GM12878 (cell line): Measurements from ENCODE around the gene ADCY1. TPM values are rescaled to one million over a fixed set of nuclear protein-coding genes. Genes with fewer than 3 reads are reported as not detected.

Experiments
- ATAC-seq: fragments of 200-7000 bp; cut with Tn5 transposase; 3 replicates; pipeline ENCODE4 v1.9.1; 2020; ENCODE audit warnings: mild to moderate bottlenecking, moderate library complexity
- BruUV-seq: library from RNA; stranded (reverse); fragments of 400-500 nt; replicated peaks from 2 replicates; lab custom pipeline; 2021; lab: Mats Ljungman, UMichigan
- CTCF ChIA-PET: fragments of 300-600 bp; sonication (Branson Sonifier 250); formaldehyde crosslinking; extraction: SDS; loops from one replicate; lab custom pipeline; 2021; ENCODE audit warnings: inconsistent platforms; lab: Yijun Ruan, JAX
- POLR2A ChIA-PET: fragments of 350-600 bp; formaldehyde crosslinking; extraction: SDS; loops from one replicate; lab custom pipeline; 2021; ENCODE audit warnings: inconsistent platforms; lab: Charles Lee
- RAD21 ChIA-PET: fragments of 300-600 bp; sonication (Branson Sonifier 250); formaldehyde crosslinking; loops from one replicate; lab custom pipeline; 2023; ENCODE audit warnings: antibody characterized with exemption; ENCODE audit not compliant: unreplicated experiment; lab: Charles Lee
- SMC1A ChIA-PET: fragments of 300-600 bp; sonication (Branson Sonifier 250); formaldehyde crosslinking; loops from one replicate; lab custom pipeline; 2023; ENCODE audit not compliant: unreplicated experiment, uncharacterized antibody; lab: Charles Lee
- DNase-seq: peaks from one replicate; pipeline ENCODE4 v3.0.0-alpha.2; 2011; ENCODE audit warnings: low read depth, low spot score
- FAIRE-seq: peaks from 3 replicates; lab custom pipeline; 2011; peaks lifted over from hg19 to GRCh38; lab: Jason Lieb, UNC
- H2AFZ ChIP-seq: 2 replicates; pipeline ENCODE4 v1.6.0; 2011; ENCODE audit warnings: low read depth, low read length, control low read depth; ENCODE audit not compliant: control insufficient read depth
- H3K27ac ChIP-seq: 2 replicates; pipeline ENCODE4 v1.5.1; 2011; ENCODE audit warnings: control low read depth; ENCODE audit not compliant: control insufficient read depth, insufficient read depth
- H3K27me3 ChIP-seq, 2 experiments: replicated peaks in 1 of 2; 2 replicates each; pipeline versions ENCODE4 v1.6.0 to v1.6.1; 2011; ENCODE audit warnings: low read length in 1 of 2; ENCODE audit not compliant: control insufficient read depth in 2 of 2, insufficient read depth in 2 of 2
- H3K36me3 ChIP-seq, 2 experiments: 2 replicates each; pipeline ENCODE4 v1.5.1; 2011; ENCODE audit warnings: low read length in 1 of 2; ENCODE audit not compliant: control insufficient read depth in 2 of 2, insufficient read depth in 2 of 2
- H3K4me1 ChIP-seq: 2 replicates; pipeline ENCODE4 v1.6.1; 2011; ENCODE audit warnings: mild to moderate bottlenecking, low read length, moderate library complexity, mixed read lengths; ENCODE audit not compliant: control insufficient read depth, insufficient read depth
- H3K4me2 ChIP-seq: 2 replicates; pipeline ENCODE4 v1.6.0; 2011; ENCODE audit warnings: control low read depth; ENCODE audit not compliant: control insufficient read depth, insufficient read depth
- H3K4me3 ChIP-seq: fragments of 200-600 bp; sonication (generic); 2 replicates; pipeline ENCODE4 v1.5.1; 2016
- H3K79me2 ChIP-seq: 2 replicates; pipeline ENCODE4 v1.6.0; 2011; ENCODE audit warnings: low read length; ENCODE audit not compliant: control insufficient read depth, insufficient read depth
- H3K9ac ChIP-seq: 2 replicates; pipeline ENCODE4 v1.8.0; 2011; ENCODE audit warnings: low read length, control low read depth, mixed read lengths; ENCODE audit not compliant: control insufficient read depth, insufficient read depth
- H3K9me3 ChIP-seq: replicated peaks from 3 replicates; pipeline ENCODE4 v1.5.1; 2011; ENCODE audit warnings: mild to moderate bottlenecking, low read length; ENCODE audit not compliant: control insufficient read depth, insufficient read depth
- H4K20me1 ChIP-seq: 2 replicates; pipeline ENCODE4 v1.6.0; 2011; ENCODE audit not compliant: control insufficient read depth, insufficient read depth
- CHD2 ChIP-seq: IDR thresholded peaks from 2 replicates; pipeline ENCODE4 v1.6.1; 2011; ENCODE audit warnings: low read depth, low read length, improper control_type of control experiment, borderline replicate concordance
- FOXK2 ChIP-seq: fragments of 450-650 bp; IDR thresholded peaks from 2 replicates; pipeline ENCODE4 v1.6.1; 2017; ENCODE audit warnings: mild to moderate bottlenecking, moderate library complexity
- HCFC1 ChIP-seq: fragments of 150-350 bp; IDR thresholded peaks from 2 replicates; pipeline ENCODE4 v1.6.1; 2014; ENCODE audit warnings: low read length
- NFIC ChIP-seq: IDR thresholded peaks from 2 replicates; pipeline ENCODE4 v1.6.1; 2012; ENCODE audit warnings: low read depth, mild to moderate bottlenecking, inconsistent platforms, low read length, moderate library complexity
- RAD51 ChIP-seq: fragments of 450-650 bp; IDR thresholded peaks from 2 replicates; pipeline ENCODE4 v1.6.1; 2016; ENCODE audit warnings: moderate library complexity, mild to moderate bottlenecking, inconsistent platforms
- SMAD5 ChIP-seq: IDR thresholded peaks from 2 replicates; pipeline ENCODE4 v1.6.1; 2016; ENCODE audit warnings: antibody characterized with exemption, low read depth
- SMARCA5 ChIP-seq: fragments of 450-650 bp; IDR thresholded peaks from 2 replicates; pipeline ENCODE4 v1.6.1; 2017; ENCODE audit warnings: mild to moderate bottlenecking
- STAT1 ChIP-seq: fragments of 450-650 bp; conservative IDR thresholded peaks from 2 replicates; pipeline ENCODE4 v1.6.1; 2014; ENCODE audit warnings: antibody characterized with exemption, mild to moderate bottlenecking
- TCF3 ChIP-seq: IDR thresholded peaks from 2 replicates; pipeline ENCODE4 v1.6.1; 2012; ENCODE audit warnings: low read depth, mild to moderate bottlenecking, low read length, borderline replicate concordance; ENCODE audit not compliant: insufficient read depth
- YBX1 ChIP-seq: fragments of 450-650 bp; IDR thresholded peaks from 2 replicates; pipeline ENCODE4 v1.6.1; 2016; ENCODE audit warnings: antibody characterized with exemption
- YY1 ChIP-seq: IDR thresholded peaks from 2 replicates; pipeline ENCODE4 v1.6.1; 2011; ENCODE audit warnings: low read depth, mild to moderate bottlenecking, low read length
- ZNF384 ChIP-seq: IDR thresholded peaks from 2 replicates; pipeline ENCODE4 v1.6.1; 2012; ENCODE audit warnings: low read depth, mild to moderate bottlenecking, low read length, improper control_type of control experiment, borderline replicate concordance
- WGBS: methylation state at CpG from one replicate; pipeline ENCODE4 v1.1.6; 2016; ENCODE audit warnings: low lambda C conversion rate; ENCODE audit not compliant: insufficient replicate concordance, insufficient coverage; ENCODE audit errors: missing lambda C conversion rate; 5-methylcytosine and 5-hydroxymethylcytosine counted together
- in situ Hi-C: fragments of 300-500 bp; cut with MboI; formaldehyde crosslinking; loops from 9 replicates; pipeline ENCODE4 v1.14.3; 2018; ENCODE audit warnings: mixed read lengths
- intact Hi-C: fragments of 100-400 bp; cut with micrococcal nuclease; formaldehyde crosslinking; loops from one replicate; pipeline ENCODE4 v1.14.2; 2022; ENCODE audit not compliant: unreplicated experiment
- polyA plus RNA-seq, 11 experiments: library from polyadenylated mRNA; depleted of rRNA in 4 of 11; unstranded in 6 of 11; stranded (reverse) in 5 of 11; fragments of >200 nt; fragmentation: Nextera tagmentation in 4 of 11; fragmentation: Illumina TruSeq in 1 of 11; extraction: Ambion mirVana in 4 of 11; extraction: Trizol in 1 of 11; gene quantifications; 1 replicate in 1 of 11; 2 replicates in 10 of 11; pipeline versions ENCODE4 v1.2.1 to v1.2.3, GENCODE V29; 2011 to 2016; ENCODE audit warnings: inconsistent platforms in 2 of 11, missing spikeins in 2 of 11, low read depth in 1 of 11
- total RNA-seq, 4 experiments: library from RNA; depleted of rRNA in 3 of 4; stranded (reverse); fragments of >200 nt in 3 of 4; fragmentation: Illumina TruSeq in 1 of 4; extraction: Trizol in 1 of 4; gene quantifications; 2 replicates each; pipeline versions ENCODE4 v1.2.1 to v1.2.3, GENCODE V29; 2013 to 2021
- TF ChIP-seq, protein P1 (sequence below): fragments of 450-650 bp; conservative IDR thresholded peaks from 2 replicates; pipeline ENCODE4 v1.6.1; 2017; ENCODE audit warnings: mild to moderate bottlenecking, moderate library complexity
- TF ChIP-seq, protein P2 (sequence below): fragments of 450-650 bp; formaldehyde crosslinking; IDR thresholded peaks from 2 replicates; pipeline ENCODE4 v1.4.0; 2020; ENCODE audit warnings: mild to moderate bottlenecking, moderate library complexity

ADCY1 gene
- total and polyA plus RNA-seq, 10 of the 15 experiments (the other 5 are each of a cell fraction or from before 2014, with no cell fraction given), result 0.13 to 1.4 (median 0.45) TPM; not detected in 1

DNA sequence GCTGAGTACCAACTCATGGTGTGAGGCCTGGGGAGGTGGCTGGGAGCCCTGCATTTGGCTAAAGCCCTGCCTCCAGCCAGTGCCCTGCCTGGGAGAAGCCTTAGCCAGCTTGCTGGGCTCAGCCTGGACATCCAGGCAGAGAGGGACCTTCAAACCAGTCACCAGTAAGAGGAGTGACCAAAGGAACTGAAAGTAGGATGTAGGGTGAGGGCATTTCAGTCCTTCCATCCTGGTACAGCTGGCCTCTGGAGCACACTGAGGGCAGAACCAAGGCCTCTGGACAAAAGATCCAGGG, 124.8 kb downstream of the ADCY1 start (continued):
- TF ChIP-seq, protein P1, sequence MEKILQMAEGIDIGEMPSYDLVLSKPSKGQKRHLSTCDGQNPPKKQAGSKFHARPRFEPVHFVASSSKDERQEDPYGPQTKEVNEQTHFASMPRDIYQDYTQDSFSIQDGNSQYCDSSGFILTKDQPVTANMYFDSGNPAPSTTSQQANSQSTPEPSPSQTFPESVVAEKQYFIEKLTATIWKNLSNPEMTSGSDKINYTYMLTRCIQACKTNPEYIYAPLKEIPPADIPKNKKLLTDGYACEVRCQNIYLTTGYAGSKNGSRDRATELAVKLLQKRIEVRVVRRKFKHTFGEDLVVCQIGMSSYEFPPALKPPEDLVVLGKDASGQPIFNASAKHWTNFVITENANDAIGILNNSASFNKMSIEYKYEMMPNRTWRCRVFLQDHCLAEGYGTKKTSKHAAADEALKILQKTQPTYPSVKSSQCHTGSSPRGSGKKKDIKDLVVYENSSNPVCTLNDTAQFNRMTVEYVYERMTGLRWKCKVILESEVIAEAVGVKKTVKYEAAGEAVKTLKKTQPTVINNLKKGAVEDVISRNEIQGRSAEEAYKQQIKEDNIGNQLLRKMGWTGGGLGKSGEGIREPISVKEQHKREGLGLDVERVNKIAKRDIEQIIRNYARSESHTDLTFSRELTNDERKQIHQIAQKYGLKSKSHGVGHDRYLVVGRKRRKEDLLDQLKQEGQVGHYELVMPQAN, result no peak
- TF ChIP-seq ZNF384 (no peak), STAT1 (no peak), YY1 (no peak), TCF3 (no peak), SMAD5 (no peak), SMARCA5 (no peak)

DNA sequence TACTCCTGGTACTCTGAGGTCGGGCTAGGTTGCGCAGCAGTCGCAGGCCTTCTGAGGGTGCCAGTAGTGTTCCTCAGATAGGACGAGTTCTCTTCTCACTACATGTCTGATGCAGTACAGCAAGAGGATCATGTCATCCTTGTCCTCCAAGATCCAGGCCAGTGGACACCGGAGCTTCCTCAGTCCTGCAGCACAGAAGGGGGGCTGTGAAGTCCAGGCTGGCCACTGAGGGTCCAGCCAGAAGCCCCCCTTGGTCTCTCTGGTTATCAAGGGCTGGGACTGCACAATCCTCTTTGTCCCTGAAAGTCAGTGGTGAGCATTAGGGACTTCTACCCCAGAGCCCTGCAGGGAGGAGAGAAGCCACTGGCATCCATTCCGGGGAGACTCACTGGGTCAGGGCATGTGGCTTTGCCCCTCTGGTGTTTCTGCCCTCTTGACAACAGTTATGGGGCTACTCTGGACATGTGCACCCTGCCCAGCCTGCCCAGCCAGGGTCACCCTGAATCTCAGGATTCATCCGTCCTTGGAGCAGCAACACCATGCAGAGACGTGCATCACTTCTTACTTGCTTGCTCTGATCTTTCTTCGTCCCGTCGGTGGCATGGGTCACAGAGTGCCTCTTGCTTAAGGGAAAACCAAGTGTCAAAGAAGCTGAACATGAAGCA, 125.7 kb downstream of the ADCY1 start:
- Histone ChIP-seq H3K4me3 (no peak overlapping the region), H3K27me3 (no peaks in the 10 kb centered on the region; a peak in 2 of 4 replicates), H3K9me3 (no peaks in the 10 kb centered on the region), H4K20me1 (no peaks in the 10 kb centered on the region), H3K4me1 (no peaks in the 10 kb centered on the region), H3K27ac (no peak overlapping the region), H3K9ac (no peak overlapping the region), H3K79me2 (no peaks in the 10 kb centered on the region), H3K4me2 (no peak overlapping the region), H3K36me3 (no peaks in the 10 kb centered on the region), H2AFZ (no peak overlapping the region)
- intact Hi-C loops (no loop called here), in situ Hi-C loops (no loop called here)
- no peak for DNase-seq
- FAIRE-seq, result no peak
- no TSS peak for BruUV-seq
- WGBS, result 59% methylated on average over 10 of the region's 11 CpGs
- RAD21 ChIA-PET, result no interaction called here
- no peak for ATAC-seq
- CTCF ChIA-PET, result no interaction called here
- SMC1A ChIA-PET, result no interaction called here
- POLR2A ChIA-PET, result no interaction called here
- TF ChIP-seq YBX1 (no peak), STAT1 (no peak), NFIC (no peak), FOXK2 (no peak), RAD51 (no peak), HCFC1 (no peak), CHD2 (no peak), SMARCA5 (no peak)
- TF ChIP-seq, protein P2, sequence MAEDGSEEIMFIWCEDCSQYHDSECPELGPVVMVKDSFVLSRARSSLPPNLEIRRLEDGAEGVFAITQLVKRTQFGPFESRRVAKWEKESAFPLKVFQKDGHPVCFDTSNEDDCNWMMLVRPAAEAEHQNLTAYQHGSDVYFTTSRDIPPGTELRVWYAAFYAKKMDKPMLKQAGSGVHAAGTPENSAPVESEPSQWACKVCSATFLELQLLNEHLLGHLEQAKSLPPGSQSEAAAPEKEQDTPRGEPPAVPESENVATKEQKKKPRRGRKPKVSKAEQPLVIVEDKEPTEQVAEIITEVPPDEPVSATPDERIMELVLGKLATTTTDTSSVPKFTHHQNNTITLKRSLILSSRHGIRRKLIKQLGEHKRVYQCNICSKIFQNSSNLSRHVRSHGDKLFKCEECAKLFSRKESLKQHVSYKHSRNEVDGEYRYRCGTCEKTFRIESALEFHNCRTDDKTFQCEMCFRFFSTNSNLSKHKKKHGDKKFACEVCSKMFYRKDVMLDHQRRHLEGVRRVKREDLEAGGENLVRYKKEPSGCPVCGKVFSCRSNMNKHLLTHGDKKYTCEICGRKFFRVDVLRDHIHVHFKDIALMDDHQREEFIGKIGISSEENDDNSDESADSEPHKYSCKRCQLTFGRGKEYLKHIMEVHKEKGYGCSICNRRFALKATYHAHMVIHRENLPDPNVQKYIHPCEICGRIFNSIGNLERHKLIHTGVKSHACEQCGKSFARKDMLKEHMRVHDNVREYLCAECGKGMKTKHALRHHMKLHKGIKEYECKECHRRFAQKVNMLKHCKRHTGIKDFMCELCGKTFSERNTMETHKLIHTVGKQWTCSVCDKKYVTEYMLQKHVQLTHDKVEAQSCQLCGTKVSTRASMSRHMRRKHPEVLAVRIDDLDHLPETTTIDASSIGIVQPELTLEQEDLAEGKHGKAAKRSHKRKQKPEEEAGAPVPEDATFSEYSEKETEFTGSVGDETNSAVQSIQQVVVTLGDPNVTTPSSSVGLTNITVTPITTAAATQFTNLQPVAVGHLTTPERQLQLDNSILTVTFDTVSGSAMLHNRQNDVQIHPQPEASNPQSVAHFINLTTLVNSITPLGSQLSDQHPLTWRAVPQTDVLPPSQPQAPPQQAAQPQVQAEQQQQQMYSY (CRISPR knock-in tag), result no peak
